ENCODE results near the gene MITF. TPM values are rescaled to one million over a fixed set of nuclear protein-coding genes. Genes with fewer than 3 reads are reported as not detected.

Gene MITF
- total and polyA plus RNA-seq, 2 of the 4 experiments (the other 2 are of a cell fraction): 6.5 to 16.7 TPM

DNA sequence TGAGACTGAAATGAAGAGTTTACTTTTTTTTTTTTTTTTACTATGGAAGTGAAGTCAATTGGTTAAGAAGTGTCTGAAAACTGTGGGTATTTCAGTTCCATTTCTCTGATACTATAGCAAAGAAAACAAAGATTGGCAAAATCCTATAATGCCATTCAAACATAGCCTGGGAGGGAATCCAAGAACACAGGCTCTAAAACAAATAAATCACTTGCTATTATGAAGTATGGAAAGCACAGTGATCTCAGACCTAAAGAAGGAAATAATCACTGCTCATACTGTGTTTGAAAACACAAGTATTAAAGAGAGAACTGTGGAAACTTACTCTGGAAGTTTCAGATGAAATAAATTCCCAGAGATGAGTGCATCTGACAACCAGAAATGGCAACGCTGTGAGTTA is 272.3 kb downstream of the MITF start:
- no peak overlapping the region for H3K14ac ChIP-seq (replicated peaks; ENCODE audit: low read depth, low read length)
- H2BK20ac ChIP-seq (ENCODE audit: low read depth, low read length): no peak overlapping the region
- in situ Hi-C loops (cut with MboI; ENCODE audit: low sequenced_read_pairs): no loop called here
- H3K4me1 ChIP-seq (ENCODE audit: control insufficient read depth, insufficient read depth, low read length): peaks cover 2% of the 10 kb centered on the region; the same call in 1 of the 2 replicates
- TF ChIP-seq POLR2A (IDR thresholded peaks at IDR 0.05; ENCODE audit: low read depth, low read length): no peak
- TF ChIP-seq MXI1 (IDR thresholded peaks at IDR 0.05; ENCODE audit: borderline replicate concordance, low read depth, low read length): no peak
- no peak for TF ChIP-seq NFE2L2 (IDR thresholded peaks at IDR 0.05; ENCODE audit: low read depth, low read length)
- TF ChIP-seq, protein P1, sequence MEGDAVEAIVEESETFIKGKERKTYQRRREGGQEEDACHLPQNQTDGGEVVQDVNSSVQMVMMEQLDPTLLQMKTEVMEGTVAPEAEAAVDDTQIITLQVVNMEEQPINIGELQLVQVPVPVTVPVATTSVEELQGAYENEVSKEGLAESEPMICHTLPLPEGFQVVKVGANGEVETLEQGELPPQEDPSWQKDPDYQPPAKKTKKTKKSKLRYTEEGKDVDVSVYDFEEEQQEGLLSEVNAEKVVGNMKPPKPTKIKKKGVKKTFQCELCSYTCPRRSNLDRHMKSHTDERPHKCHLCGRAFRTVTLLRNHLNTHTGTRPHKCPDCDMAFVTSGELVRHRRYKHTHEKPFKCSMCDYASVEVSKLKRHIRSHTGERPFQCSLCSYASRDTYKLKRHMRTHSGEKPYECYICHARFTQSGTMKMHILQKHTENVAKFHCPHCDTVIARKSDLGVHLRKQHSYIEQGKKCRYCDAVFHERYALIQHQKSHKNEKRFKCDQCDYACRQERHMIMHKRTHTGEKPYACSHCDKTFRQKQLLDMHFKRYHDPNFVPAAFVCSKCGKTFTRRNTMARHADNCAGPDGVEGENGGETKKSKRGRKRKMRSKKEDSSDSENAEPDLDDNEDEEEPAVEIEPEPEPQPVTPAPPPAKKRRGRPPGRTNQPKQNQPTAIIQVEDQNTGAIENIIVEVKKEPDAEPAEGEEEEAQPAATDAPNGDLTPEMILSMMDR (conservative IDR thresholded peaks at IDR 0.05; ENCODE audit: low read depth, low read length): no peak
- TF ChIP-seq, protein P2, sequence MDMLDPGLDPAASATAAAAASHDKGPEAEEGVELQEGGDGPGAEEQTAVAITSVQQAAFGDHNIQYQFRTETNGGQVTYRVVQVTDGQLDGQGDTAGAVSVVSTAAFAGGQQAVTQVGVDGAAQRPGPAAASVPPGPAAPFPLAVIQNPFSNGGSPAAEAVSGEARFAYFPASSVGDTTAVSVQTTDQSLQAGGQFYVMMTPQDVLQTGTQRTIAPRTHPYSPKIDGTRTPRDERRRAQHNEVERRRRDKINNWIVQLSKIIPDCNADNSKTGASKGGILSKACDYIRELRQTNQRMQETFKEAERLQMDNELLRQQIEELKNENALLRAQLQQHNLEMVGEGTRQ (IDR thresholded peaks at IDR 0.05; ENCODE audit: low read depth, low read length): no peak
- H3K27ac ChIP-seq (ENCODE audit: insufficient read depth, low read length): peak overlapping the region; percentile 68; the same call in 1 of the 2 replicates
- no TSS peak for BruUV-seq (replicated peaks)
- H3K56ac ChIP-seq (ENCODE audit: extremely low read depth, insufficient read depth, low read length): no peak overlapping the region
- no peak overlapping the region for H4K8ac ChIP-seq (ENCODE audit: low read depth in 2 of 2, low read length in 2 of 2)
- peak overlapping the region; percentile 40; the same call in 1 of the 2 replicates for H3K4me2 ChIP-seq (ENCODE audit: low read depth, low read length)
- H3K4ac ChIP-seq (ENCODE audit: low read depth, low read length): no peak overlapping the region
- intact Hi-C loops (cut with micrococcal nuclease): no loop called here
- H3K9me1 ChIP-seq (ENCODE audit: insufficient read depth, low read length): no peaks in the 10 kb centered on the region
- H4K5ac ChIP-seq (ENCODE audit: low read depth, low read length): no peak overlapping the region; the same call in 1 of the 2 replicates
- H2AFZ ChIP-seq (replicated peaks; ENCODE audit: low read length, poor library complexity): no peak overlapping the region
- no peak overlapping the region for H3K4me3 ChIP-seq (ENCODE audit: insufficient read depth, low read depth, low read length)
- no peak overlapping the region for H3K9ac ChIP-seq (ENCODE audit: low read depth, low read length)
- ChIA-PET POLR2A (ENCODE audit: unreplicated experiment) (no interaction called here), CTCF (interaction anchor here (0.7 kb wide), 1 partner anchor 75 kb away, joined by 7 read pairs; no protein-coding TSS in a partner anchor)
- H3K79me1 ChIP-seq (ENCODE audit: low read depth in 1 of 2, low read length in 2 of 2): no peaks in the 10 kb centered on the region
- DNase-seq (no peak), ATAC-seq (ENCODE audit: low read depth) (peak; percentile 56)
- no peak overlapping the region for H2BK120ac ChIP-seq (ENCODE audit: low read depth, low read length)
- no peaks in the 10 kb centered on the region for H3K36me3 ChIP-seq (ENCODE audit: control insufficient read depth, insufficient read depth, low read length)
- H4K91ac ChIP-seq (ENCODE audit: insufficient read depth, low read depth, low read length): no peak overlapping the region
- dilution Hi-C loops (cut with HindIII; ENCODE audit: low sequenced_read_pairs, unreplicated experiment): no loop called here
- no peak overlapping the region for H2AK9ac ChIP-seq (replicated peaks; ENCODE audit: low read depth, low read length, poor library complexity)
- H2BK15ac ChIP-seq (ENCODE audit: low read depth, low read length): no peak overlapping the region
- no peaks in the 10 kb centered on the region for H4K20me1 ChIP-seq (ENCODE audit: insufficient read depth, low read length)
- no peak overlapping the region for H2BK5ac ChIP-seq (ENCODE audit: low read depth, low read length, poor library complexity, severe bottlenecking)
- no peaks in the 10 kb centered on the region for H3K27me3 ChIP-seq (ENCODE audit: control insufficient read depth, insufficient read depth, low read length)
- H2AK5ac ChIP-seq (ENCODE audit: low read depth, low read length): no peak overlapping the region
- no peaks in the 10 kb centered on the region for H3K9me3 ChIP-seq (ENCODE audit: control insufficient read depth, insufficient read depth, low read length)
- no peak overlapping the region; the same call in 1 of the 2 replicates for H3K18ac ChIP-seq (ENCODE audit: low read depth, low read length)
- no CpG with 5 or more reads among the region's 1 CpG for WGBS, 2 experiments (ENCODE audit: extremely low coverage in 2 of 2, insufficient read length in 1 of 2)
- peak overlapping the region; percentile 56; the same call in 1 of the 2 replicates for H3K23ac ChIP-seq (ENCODE audit: low read depth, low read length)

Small RNA genes within 50 kb of the gene (microRNA-seq; reads per million reads assigned to microRNA genes)
- gene RN7SL418P (ENCODE audit: insufficient read depth, insufficient read length): not detected

Small RNA genes within 50 kb of the gene (small RNA-seq; reads per million reads assigned to genes)
- 0 reads per million in 5 experiments for gene RN7SL418P

Data from IMR-90 (cell line).